Subcutaneous adipose tissue (tissue), 4 donors: Measurements from ENCODE around the gene MYBBP1A. TPM values are rescaled to one million over a fixed set of nuclear protein-coding genes. Genes with fewer than 3 reads are reported as not detected.

Experiments
- total RNA-seq, 4 donors: library from RNA; depleted of rRNA; stranded (reverse); fragments of >200 nt; gene quantifications; one replicate each; pipeline ENCODE4 v1.1.0, GENCODE V29; 2016
- TF ChIP-seq, protein P1 (sequence below): fragments of 450-650 bp; IDR thresholded peaks from one replicate; pipeline ENCODE4 v1.5.1; 2016; ENCODE audit warnings: low read depth, mild to moderate bottlenecking, control low read depth, antibody characterized with exemption, moderate library complexity

The MYBBP1A gene
- total RNA-seq, 4 donors from 2014 or later, result 16.5 to 34.7 (median 28.7) TPM

- TF ChIP-seq, protein P1, sequence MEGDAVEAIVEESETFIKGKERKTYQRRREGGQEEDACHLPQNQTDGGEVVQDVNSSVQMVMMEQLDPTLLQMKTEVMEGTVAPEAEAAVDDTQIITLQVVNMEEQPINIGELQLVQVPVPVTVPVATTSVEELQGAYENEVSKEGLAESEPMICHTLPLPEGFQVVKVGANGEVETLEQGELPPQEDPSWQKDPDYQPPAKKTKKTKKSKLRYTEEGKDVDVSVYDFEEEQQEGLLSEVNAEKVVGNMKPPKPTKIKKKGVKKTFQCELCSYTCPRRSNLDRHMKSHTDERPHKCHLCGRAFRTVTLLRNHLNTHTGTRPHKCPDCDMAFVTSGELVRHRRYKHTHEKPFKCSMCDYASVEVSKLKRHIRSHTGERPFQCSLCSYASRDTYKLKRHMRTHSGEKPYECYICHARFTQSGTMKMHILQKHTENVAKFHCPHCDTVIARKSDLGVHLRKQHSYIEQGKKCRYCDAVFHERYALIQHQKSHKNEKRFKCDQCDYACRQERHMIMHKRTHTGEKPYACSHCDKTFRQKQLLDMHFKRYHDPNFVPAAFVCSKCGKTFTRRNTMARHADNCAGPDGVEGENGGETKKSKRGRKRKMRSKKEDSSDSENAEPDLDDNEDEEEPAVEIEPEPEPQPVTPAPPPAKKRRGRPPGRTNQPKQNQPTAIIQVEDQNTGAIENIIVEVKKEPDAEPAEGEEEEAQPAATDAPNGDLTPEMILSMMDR, result no peak
These were observed 26.9 kb upstream of the MYBBP1A start for GRCh38 chr17:4582101-4582501.

DNA sequence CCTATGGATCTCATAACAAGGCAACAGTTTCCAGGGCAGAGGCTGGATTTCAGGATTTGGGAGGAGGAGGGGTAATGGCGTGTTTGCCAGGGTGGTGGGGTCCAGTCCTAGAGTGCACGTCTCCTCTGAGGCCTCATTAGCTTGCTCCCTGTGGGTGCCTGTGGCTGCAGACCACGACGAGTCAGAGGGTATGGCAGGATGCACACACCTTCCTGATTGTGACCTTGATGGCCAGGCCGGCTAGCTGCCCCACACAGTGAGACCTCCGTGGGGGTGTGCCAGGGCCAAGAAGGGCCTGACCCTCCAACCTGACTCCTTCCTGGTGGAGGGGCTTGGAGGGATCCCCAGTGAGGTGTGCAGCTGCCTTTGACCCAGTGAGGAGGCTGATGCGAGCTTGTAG, 25.1 kb upstream of the MYBBP1A start:
- TF ChIP-seq, protein P1, result no peak

DNA sequence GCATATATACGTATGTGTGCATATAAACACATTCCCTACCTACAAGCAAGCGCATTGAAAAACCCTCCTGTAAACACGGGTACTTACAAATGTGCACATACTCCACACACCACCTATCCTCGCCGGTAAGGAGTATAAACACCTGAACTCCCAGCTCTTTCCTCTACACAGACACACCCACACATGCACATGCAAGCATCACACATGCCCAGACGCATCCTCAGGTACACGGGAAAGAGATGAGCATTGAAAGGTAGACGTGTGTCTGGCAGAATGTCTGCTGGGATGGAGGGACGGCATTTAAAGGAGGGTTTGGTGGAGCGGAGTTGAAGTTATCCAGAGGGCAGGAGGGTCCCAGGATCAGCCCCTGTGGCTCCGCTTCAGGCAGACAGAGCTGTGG, 24.5 kb upstream of the MYBBP1A start:
- TF ChIP-seq, protein P1, result no peak

- TF ChIP-seq, protein P1, result no peak
These were observed 22.3 kb upstream of the MYBBP1A start for GRCh38 chr17:4577386-4577993.

DNA sequence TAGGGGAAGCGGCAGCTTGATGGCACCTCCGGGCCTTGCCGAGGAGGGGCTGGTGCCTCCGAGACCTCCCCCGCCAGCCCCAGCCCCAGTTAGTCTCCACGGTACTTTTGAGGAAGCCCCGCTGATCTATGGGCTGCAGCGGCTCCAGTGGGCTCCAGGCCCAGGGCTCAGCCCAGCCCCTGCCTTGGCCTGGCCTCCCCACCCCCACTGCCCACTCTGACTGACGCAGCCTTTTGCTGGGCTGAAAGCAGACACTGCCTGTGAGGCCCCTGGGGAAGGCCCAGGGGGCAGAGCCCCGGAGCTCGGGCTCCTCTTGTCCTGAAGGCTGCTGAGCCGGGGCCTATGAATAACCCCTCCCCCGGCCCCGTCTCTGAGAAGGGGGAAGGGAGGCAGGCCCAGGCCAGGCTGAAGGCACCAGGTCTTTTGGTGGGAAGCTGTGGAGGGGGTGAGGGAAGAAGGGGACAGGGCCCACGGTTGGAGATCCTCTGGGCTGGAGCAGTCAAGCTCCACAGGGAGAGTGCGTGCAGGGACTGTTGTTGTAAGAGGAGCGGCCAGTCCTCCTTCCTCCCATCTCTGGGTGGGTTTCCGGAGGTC, 21.6 kb upstream of the MYBBP1A start:
- TF ChIP-seq, protein P1, result no peak

- TF ChIP-seq, protein P1, result no peak
These were observed 21.0 kb upstream of the MYBBP1A start for GRCh38 chr17:4576161-4576558.

DNA sequence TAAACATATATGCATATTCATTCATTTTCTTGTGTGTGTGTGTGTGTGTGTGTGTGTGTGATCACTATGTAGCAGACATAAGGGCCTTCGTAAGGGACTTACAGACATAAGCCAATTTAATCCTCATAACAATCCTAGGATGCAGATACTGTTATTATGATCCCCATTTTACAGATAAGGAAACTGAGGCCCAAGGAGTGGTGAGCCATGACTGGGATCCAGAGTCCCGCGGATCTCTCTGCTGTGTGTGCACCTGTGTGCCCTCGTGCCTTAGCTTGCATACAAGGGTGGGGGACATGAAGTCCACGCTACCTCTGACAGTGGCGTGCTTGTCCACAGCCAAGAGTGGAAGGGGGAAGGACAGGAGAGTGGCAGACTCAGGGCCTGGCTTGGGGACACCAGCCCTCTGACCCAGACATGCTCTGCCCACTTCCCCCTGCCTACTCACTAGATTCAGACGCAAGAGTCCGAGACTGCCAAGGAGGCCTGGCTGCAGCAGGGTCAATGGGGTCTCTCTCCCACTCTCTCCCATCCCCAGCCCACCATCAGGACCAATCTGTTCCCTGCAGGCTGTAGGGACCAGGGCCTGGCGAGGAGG, 19.4 kb upstream of the MYBBP1A start:
- TF ChIP-seq, protein P1, result no peak
